PFSK-1 (cell line): ENCODE data around the gene MIPEP.

Experiments
- FOXP2 ChIP-seq: optimal IDR thresholded peaks from 2 replicates; pipeline ENCODE3; 2011; ENCODE audit warnings: borderline replicate concordance, control low read depth, inconsistent platforms; ENCODE audit not compliant: insufficient read depth; ENCODE audit errors: extremely low read length, extremely low read depth
- POLR2AphosphoS5 ChIP-seq: IDR thresholded peaks from 2 replicates; pipeline ENCODE4 v1.6.1; 2012; ENCODE audit warnings: low read depth, mild to moderate bottlenecking, control low read depth, low read length, moderate library complexity
- REST ChIP-seq, 2 experiments: IDR thresholded peaks; 2 replicates each; pipeline versions ENCODE4 v1.6.1 to v1.8.0; 2011 to 2012; ENCODE audit warnings: low read depth in 2 of 2, low read length in 2 of 2, control low read depth in 1 of 2, inconsistent platforms in 1 of 2, mild to moderate bottlenecking in 1 of 2, moderate library complexity in 1 of 2; ENCODE audit not compliant: insufficient read depth in 1 of 2
- SIN3A ChIP-seq: IDR thresholded peaks from 2 replicates; pipeline ENCODE4 v1.6.1; 2012; ENCODE audit warnings: mild to moderate bottlenecking, low read length, moderate library complexity, borderline replicate concordance; ENCODE audit not compliant: insufficient read depth
- TAF1 ChIP-seq: IDR thresholded peaks from 2 replicates; pipeline ENCODE4 v1.6.1; 2012; ENCODE audit warnings: low read length, control low read depth, borderline replicate concordance; ENCODE audit not compliant: insufficient read depth

GRCh38 chr13:23739596-23739995, 149.6 kb downstream of the MIPEP start:
- TF ChIP-seq REST (IDR thresholded peaks at IDR 0.05; ENCODE audit: insufficient read depth in 1 of 2, low read depth in 2 of 2, low read length in 2 of 2) (no peak), TAF1 (no peak), POLR2AphosphoS5 (no peak), SIN3A (no peak), FOXP2 (no peak)
